Stomach (tissue), 9 donors: ENCODE measurements around the gene DNAJC3. TPM values are rescaled to one million over a fixed set of nuclear protein-coding genes. Genes with fewer than 3 reads are reported as not detected.

Experiments
- DNase-seq, 2 donors: peaks; one replicate each; pipeline versions ENCODE4 v3.0.0 to v3.0.0-alpha.2; 2013 to 2019
- H3K27ac ChIP-seq, 5 donors: fragments of 200-600 bp in 4 of 5; sonication (generic) in 4 of 5; one replicate each; pipeline ENCODE4 v1.5.1; 2013 to 2019; ENCODE audit warnings: mild to moderate bottlenecking in 1 of 5, moderate library complexity in 1 of 5
- H3K27me3 ChIP-seq, 3 donors: fragments of 200-600 bp; sonication (generic); one replicate each; pipeline ENCODE4 v1.5.1; 2017 to 2019; ENCODE audit warnings: mixed run types in 1 of 3
- H3K36me3 ChIP-seq, 4 donors: fragments of 200-600 bp; sonication (generic); 1 replicate in 3 of 4; 2 replicates in 1 of 4; pipeline ENCODE4 v1.5.1; 2016 to 2019
- H3K4me1 ChIP-seq, 4 donors: fragments of 200-600 bp; sonication (generic); one replicate each; pipeline ENCODE4 v1.5.1; 2016 to 2019
- H3K4me3 ChIP-seq, 4 donors: fragments of 200-600 bp; sonication (generic) in 3 of 4; one replicate each; pipeline ENCODE4 v1.5.1; 2016 to 2019; ENCODE audit warnings: mild to moderate bottlenecking in 1 of 4
- H3K9me3 ChIP-seq, 4 donors: fragments of 200-600 bp; sonication (generic); one replicate each; pipeline ENCODE4 v1.5.1; 2016 to 2019
- CTCF ChIP-seq, 7 experiments: fragments of 450-650 bp in 4 of 7; fragments of 200-600 bp in 3 of 7; sonication (generic) in 3 of 7; IDR thresholded peaks; one replicate each; pipeline ENCODE4 v1.5.1; 2016 to 2019; ENCODE audit warnings: antibody characterized with exemption in 7 of 7, control low read depth in 2 of 7, mild to moderate bottlenecking in 1 of 7
- EP300 ChIP-seq: sonication (generic); formaldehyde crosslinking; IDR thresholded peaks from one replicate; pipeline ENCODE4 v1.6.1; 2017; ENCODE audit warnings: antibody characterized with exemption
- POLR2A ChIP-seq, 4 donors: fragments of 450-650 bp; IDR thresholded peaks; one replicate each; pipeline ENCODE4 v1.6.1; 2016; ENCODE audit warnings: antibody characterized with exemption in 4 of 4, control low read depth in 2 of 4, mild to moderate bottlenecking in 1 of 4, moderate library complexity in 1 of 4
- POLR2AphosphoS5 ChIP-seq, 3 donors: sonication (generic); formaldehyde crosslinking; IDR thresholded peaks; one replicate each; pipeline ENCODE4 v1.6.1; 2016; ENCODE audit warnings: antibody characterized with exemption in 3 of 3
- WGBS, 5 donors: extraction: QIAGEN DNeasy Blood & Tissue Kit in 3 of 5; methylation state at CpG; one replicate each; pipeline versions ENCODE4 v1.1.5 to v1.1.7; 2013 to 2018; 5-methylcytosine and 5-hydroxymethylcytosine counted together
- intact Hi-C: fragments of 100-400 bp; cut with DNase I; formaldehyde crosslinking; loops from one replicate; pipeline ENCODE4 v1.15.1; 2023; ENCODE audit warnings: low total_unique reads
- polyA plus RNA-seq, 3 donors: library from polyadenylated mRNA; stranded (reverse); fragments of 200-250 nt; gene quantifications; one replicate each; pipeline ENCODE4 v1.2.3, GENCODE V29; 2013
- small RNA-seq, 4 donors: library from RNA; depleted of rRNA; stranded (forward); fragments of <200 nt; gene quantifications; one replicate each; pipeline ENCODE3, GENCODE V24; 2016
- total RNA-seq, 5 donors: library from RNA; depleted of rRNA; stranded (reverse); fragments of >200 nt; gene quantifications; one replicate each; pipeline versions ENCODE4 v1.1.0 to v1.2.3, GENCODE V29; 2014 to 2016
- donor health status: healthy with polysubstance abuse.
- donor health status: Bipolar disorder and iron deficiency.
- donor health status: healthy.

Gene DNAJC3
- total and polyA plus RNA-seq, 8 donors, result 6.3 to 102 (median 11.9) TPM

- Histone ChIP-seq H3K4me3 (no peak overlapping the region), H3K27me3 (no peaks in the 10 kb centered on the region), H3K9me3 (peaks cover 0 to 16% (median 5%) of the 10 kb centered on the region in 4 donors), H3K4me1 (peaks cover 0 to 11% (median 6%) of the 10 kb centered on the region in 4 donors), H3K27ac (no peak overlapping the region), H3K36me3 (peaks cover 0 to 23% (median 4%) of the 10 kb centered on the region in 4 donors)
- peak in 1 of 2 donors; percentile 5 for DNase-seq
- intact Hi-C loops, result loop anchor here (10.0 kb wide), 1 partner anchor 299 kb away; no protein-coding TSS in a partner anchor
- TF ChIP-seq EP300 (no peak), POLR2A (IDR thresholded peaks at IDR 0.05) (no peak), POLR2AphosphoS5 (IDR thresholded peaks at IDR 0.05) (no peak), CTCF (IDR thresholded peaks at IDR 0.05) (no peak)
- WGBS, 5 donors, result 3 to 18% (median 9%) methylated on average over 1 of the region's 1 CpG
Measured at GRCh38 chr13:95833719-95834118, 156.8 kb downstream of the DNAJC3 start.

- H3K4me3 ChIP-seq, result no peak overlapping the region
- peaks cover 0 to 11% (median 6%) of the 10 kb centered on the region in 4 donors for H3K4me1 ChIP-seq
- peaks cover 0 to 23% (median 4%) of the 10 kb centered on the region in 4 donors for H3K36me3 ChIP-seq
- peak; percentile 65 to 88 for DNase-seq
- TF ChIP-seq POLR2A (IDR thresholded peaks at IDR 0.05) (no peak), CTCF (IDR thresholded peaks at IDR 0.05) (peak in 5 of 7 experiments; percentile 67 to 91 (median 87))
- no peak overlapping the region for H3K27ac ChIP-seq
- H3K9me3 ChIP-seq, result peaks cover 0 to 17% (median 8%) of the 10 kb centered on the region in 4 donors
- 24 to 30% (median 25%) methylated on average over 3 of the region's 3 CpGs for WGBS, 5 donors
- intact Hi-C loops, result loop anchor here (10.0 kb wide), 1 partner anchor 299 kb away; no protein-coding TSS in a partner anchor
- H3K27me3 ChIP-seq, result no peaks in the 10 kb centered on the region
Measured at GRCh38 chr13:95834134-95834765, 157.3 kb downstream of the DNAJC3 start.

- Histone ChIP-seq H3K36me3 (peaks cover 0 to 16% (median under 1%) of the 10 kb centered on the region in 4 donors), H3K4me1 (no peaks in the 10 kb centered on the region), H3K4me3 (no peak overlapping the region), H3K9me3 (peaks cover 0 to 13% (median 4%) of the 10 kb centered on the region in 4 donors), H3K27ac (no peak overlapping the region), H3K27me3 (no peaks in the 10 kb centered on the region)
- intact Hi-C loops, result no loop called here
- DNase-seq, result no peak
- TF ChIP-seq EP300 (no peak), POLR2AphosphoS5 (IDR thresholded peaks at IDR 0.05) (no peak), CTCF (IDR thresholded peaks at IDR 0.05) (no peak)
Measured at GRCh38 chr13:95841894-95842293, 165.0 kb downstream of the DNAJC3 start.

GRCh38 chr13:95842898-95843297 lies 166.0 kb downstream of the DNAJC3 start:
- Histone ChIP-seq H3K4me3 (no peak overlapping the region), H3K9me3 (peaks cover 0 to 13% (median 4%) of the 10 kb centered on the region in 4 donors), H3K27ac (no peak overlapping the region), H3K4me1 (no peaks in the 10 kb centered on the region), H3K27me3 (no peaks in the 10 kb centered on the region), H3K36me3 (peaks cover 0 to 8% (median 0%) of the 10 kb centered on the region in 4 donors)
- intact Hi-C loops, result no loop called here
- no peak for DNase-seq
- WGBS, 5 donors, result 93 to 97% (median 97%) methylated on average over 2 of the region's 2 CpGs
- TF ChIP-seq CTCF (IDR thresholded peaks at IDR 0.05) (no peak), EP300 (no peak), POLR2AphosphoS5 (IDR thresholded peaks at IDR 0.05) (no peak), POLR2A (IDR thresholded peaks at IDR 0.05) (no peak)

Small RNAs within 50 kb of the gene (small RNA-seq; reads per million reads assigned to genes)
- gene HMGN1P24, result 0 reads per million in 4 donors

Other genes starting within 250 kb of the DNAJC3 start
- gene CLDN10, start 124.4 kb upstream of the DNAJC3 start, total RNA-seq, result 1 to 10 TPM in 1 of 5 donors, not detected in 4; 1.3 TPM
- gene CLDN10, start 124.4 kb upstream of the DNAJC3 start, polyA plus RNA-seq, result 1 to 10 TPM in 1 of 3 donors, not detected in 2; 2.1 TPM
- 10 to 100 TPM; 12.2 to 25.2 (median 19.2) TPM for gene DZIP1, start 32.4 kb upstream of the DNAJC3 start, total RNA-seq
- gene DZIP1, start 32.4 kb upstream of the DNAJC3 start, polyA plus RNA-seq, result 10 to 100 TPM in 2 of 3 donors, 1 to 10 TPM in 1; 4.7 to 18.2 (median 12.9) TPM